Measurements from ENCODE around the gene LDAH.

LDAH gene

DNA sequence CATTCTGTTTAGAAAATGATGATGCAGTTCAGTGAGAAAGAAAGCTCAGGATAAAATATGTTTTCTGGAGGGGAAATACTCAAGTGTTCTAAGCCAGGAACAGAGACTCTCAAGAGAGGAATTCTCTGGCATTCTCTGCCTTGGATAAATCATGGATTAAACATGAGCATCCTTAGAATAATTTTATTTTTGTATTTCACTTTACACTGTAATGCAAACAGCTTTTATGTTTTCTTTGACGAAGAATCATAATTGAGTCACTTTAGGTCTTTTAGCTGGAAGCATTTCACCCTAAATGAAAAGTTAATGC lies 144.9 kb downstream of the LDAH start:
- DNase-seq = no peak

DNA sequence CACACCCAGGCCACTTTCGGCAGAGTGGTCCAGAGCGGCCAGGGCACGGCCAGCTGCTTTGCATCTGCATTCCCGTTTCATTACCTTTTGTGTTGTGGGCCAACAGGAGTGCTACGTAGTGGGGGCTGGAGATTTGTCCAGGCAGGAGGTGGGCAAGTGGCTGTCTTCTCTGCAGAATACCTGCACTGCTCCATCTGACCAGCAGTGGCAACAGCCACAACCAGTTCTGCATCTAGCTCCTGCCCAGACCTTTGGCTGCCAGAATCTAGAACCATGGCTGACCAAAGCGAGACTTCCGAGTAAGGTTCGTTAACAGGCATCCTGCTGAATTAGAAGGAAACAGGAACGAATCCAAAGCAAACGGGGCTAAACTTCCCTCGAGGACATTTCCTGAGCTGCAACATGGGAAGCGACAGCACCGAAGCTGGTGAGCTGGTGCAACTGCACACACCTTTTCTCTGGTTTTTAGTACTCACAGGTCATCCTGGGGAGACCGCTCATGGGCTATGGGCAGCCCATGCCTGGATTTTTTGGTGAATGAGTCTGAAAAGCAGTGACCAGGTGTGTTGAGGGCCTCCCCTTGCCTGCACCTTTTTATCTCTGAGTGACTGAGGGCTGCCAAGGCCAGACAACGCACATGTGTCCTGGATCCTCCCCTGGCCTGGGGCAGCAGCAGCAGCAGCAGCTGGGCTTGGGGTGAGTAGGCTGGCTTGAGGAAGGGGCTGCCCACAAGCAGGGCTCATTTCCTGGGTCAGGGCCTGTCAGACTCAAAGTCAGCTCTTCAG lies 145.4 kb downstream of the LDAH start:
- no peak for DNase-seq

DNA sequence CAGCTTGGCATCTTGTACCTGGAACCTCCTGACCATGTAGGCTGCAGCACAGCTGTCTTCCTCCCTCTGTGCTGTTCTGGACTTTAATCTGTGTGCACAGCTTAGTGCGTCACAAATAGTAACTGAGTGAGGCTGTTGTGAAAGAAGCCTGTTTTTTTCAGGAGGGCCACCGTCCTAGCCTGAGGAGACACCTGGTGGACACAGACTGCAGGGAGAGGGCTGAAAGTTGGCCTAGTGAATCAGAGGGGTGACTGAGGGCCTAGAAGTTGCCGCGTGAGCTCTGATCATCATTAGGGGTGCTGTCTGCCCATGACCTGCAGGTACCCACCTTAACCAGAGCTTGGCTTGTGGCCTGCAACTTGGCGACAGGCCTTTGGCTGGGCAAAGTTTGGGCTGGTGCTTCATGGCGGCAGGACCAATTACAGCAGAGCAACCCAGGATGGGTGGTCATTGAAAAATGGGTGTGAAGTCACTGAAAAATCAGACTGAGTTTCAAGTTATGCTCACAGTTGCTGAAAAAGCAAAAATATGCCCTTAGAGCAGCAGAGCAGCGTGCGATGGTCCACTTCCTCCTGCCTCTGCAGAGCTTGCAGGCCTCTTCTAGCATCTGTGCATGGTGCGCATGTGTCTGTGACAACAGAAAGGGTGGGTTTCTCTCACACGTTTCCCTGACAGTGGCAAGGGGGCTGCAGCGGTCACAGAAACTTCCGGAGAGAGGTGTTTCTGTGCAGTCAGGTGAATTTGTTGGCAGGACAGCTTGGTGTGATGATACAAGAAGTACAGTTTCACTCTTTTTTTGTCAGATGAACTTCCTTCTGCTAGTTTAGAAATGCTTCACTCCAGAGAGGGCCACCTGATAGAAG lies 146.3 kb downstream of the LDAH start:
- DNase-seq = no peak

DNA sequence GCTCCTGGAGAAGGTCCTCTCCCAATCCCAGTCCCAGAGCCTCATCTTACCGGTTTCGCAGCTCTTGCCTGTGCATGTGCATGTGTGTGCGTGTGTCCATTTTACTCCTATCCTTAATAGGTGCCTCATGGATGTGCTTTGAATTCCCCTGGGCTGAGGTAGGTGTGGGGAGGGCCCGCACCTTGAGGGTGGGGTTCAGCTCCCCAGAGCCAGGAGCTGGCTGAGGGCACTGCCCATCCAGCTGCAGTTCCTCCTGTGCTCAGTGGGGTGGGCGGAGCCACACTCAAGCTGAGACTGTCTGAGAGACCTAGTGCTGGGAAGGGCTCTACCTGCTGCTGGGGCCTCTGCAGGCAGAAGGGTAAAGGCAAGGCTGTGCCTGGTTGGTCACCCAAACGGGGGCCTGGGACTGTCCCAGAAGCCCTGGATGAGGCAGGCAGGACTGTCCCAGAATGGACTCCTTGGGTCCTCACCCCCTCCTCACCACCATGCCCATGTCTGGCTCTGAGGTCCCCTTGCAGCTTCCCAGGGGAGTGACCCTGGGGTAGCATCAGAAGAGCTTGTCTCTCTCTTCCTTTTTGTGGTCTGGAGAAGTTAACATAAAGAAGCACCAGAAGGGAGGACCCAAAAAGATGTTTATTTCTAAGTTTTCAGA lies 147.1 kb downstream of the LDAH start:
- DNase-seq = no peak

DNA sequence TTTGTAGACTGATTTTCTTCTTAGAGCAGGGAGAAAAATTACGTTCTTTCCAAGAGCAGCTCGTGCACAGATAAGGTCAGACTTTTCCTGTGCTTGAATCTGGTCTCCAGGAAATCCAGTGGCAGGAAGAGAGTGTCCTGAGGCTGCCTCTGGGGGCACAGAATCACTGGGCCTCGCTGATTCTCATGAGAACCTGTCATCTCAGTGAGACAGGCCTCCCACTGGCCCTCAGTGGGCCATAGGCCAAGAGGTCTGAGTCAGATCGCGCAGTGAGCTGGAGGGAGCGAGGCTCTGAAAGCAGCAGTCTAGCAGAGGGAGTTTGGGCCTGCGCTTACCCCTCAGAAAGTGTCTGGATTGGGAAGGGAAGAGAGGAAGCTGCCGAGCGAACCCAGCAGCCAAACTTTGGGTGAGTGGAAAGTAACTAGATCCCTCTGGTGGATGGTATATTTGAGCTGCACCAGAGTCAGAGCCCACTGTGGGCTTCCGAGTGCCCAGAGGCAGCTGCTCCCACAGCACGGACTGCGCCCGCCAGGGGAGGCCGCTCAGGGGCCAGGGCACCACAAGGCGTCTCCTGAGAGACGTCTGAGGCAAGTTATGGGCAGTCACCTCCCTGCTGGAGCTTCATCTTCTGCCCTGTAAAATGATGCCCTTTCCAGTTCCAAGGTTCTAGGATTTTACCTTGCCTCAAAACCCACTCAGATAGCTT lies 147.8 kb downstream of the LDAH start:
- peak; percentile 57 for DNase-seq

DNA sequence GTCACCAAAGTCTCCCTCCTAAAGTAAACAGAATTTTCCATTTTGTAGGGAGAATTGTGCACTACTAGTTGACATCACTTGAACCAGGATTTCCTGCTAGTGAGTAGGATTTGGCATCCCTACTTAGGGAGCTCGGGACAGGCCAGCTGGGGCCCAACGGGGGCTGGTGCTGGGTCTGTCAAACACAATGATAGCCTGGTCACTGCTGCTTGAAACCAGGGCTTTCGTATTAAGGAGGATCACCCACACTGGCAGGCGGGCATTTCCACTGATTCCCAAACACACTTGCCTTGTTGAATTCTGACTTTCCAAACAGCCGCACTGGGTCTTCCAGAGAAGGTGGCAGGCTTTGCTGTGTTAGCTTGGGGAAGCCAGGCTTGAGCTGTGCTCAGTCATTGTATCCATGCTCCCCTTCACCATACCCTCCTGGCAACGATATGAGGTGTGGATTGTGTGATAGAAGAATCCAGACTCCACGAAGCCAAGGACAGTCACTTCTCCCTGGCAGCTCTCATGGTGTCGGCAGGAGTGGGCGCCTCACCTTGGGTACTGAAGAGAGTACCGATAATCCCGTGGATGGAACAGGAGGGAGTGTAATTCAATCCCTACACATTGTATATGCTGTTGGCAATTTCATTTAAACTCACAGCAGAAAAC lies 148.5 kb downstream of the LDAH start:
- no peak for DNase-seq

DNA sequence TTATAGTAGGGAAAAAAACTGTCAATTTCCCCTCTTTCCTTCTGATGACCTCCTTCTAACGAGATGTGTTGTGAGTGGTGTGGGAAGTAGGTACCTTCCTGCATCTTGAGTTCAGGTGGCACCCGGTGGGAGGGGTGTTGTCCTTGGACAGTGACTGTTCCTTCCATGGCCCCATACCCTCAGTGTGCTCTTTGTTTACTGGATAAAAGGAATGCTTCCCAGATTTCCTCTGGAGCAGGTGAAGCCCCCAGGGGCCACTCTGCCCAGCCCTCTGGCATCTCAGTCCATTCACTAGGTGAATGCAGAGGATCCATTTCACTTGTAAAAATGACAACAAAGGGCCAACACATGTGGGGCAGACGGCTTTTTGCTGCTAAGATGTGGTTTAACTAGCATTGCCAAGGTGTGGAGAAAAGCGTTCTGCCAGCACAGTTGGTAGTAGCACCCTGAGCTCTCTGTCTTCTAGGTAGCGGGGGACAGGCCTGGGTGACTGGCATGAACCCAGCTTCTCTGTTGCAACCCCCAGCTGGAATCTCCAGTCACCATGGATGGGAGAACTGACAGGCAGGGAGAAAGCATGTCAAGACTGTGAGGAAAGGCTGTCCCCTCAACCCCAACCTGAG lies 149.1 kb downstream of the LDAH start:
- no peak for DNase-seq

DNA sequence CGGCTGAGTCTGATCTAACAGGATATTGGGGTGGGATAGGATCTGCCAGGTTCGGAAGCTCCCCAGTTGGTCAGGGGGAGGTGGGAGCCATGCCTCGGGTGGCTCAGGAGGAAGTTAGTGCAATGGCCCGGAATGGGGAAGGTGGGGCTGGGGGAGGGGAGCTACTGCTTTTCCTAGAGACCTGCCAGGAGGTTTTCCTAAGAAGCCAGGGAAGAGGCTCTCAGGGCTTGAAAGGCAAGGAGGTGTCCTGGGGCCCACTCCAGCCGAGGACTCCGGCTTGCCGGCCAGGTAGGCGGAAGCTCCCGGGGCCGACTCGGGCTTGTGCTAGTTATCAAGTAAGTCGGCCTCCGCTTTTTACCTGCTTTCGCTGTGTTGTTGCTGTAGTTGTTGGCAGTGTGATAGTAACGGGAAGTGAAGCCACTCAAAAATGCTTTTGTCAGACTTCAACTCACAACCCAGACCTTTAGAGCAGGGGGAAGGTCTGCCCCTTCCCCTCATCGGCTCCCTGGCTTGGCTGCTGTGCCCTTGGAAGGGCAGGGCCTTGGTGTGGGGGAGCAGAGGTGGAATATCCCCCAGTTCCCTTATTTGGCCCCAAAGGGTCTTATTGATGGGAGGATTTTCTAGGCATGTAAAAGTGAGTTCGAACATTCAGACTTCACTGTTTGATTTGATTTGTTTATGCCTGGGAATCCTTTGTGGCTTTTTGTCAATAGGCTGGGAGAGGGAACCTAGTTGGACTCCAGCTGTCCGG lies 150.5 kb downstream of the LDAH start:
- no peak for DNase-seq

DNA sequence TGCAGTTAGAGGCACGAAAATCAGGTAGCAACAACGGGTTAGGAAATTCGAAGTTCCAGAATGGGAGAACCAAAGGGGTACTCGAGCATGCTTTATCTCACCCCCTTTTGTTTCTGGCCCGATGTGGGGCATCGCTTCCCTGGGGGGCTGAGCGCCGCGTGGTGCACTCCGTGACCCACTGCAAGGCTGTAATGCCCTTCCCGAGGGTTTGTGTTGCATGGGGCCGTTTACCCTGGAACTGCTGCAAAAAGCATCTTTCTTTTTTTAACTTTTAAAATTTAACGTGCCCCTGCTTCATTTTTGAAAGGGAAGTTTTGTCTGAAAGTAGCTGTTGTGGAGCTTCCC lies 151.2 kb downstream of the LDAH start:
- no peak for DNase-seq

DNA sequence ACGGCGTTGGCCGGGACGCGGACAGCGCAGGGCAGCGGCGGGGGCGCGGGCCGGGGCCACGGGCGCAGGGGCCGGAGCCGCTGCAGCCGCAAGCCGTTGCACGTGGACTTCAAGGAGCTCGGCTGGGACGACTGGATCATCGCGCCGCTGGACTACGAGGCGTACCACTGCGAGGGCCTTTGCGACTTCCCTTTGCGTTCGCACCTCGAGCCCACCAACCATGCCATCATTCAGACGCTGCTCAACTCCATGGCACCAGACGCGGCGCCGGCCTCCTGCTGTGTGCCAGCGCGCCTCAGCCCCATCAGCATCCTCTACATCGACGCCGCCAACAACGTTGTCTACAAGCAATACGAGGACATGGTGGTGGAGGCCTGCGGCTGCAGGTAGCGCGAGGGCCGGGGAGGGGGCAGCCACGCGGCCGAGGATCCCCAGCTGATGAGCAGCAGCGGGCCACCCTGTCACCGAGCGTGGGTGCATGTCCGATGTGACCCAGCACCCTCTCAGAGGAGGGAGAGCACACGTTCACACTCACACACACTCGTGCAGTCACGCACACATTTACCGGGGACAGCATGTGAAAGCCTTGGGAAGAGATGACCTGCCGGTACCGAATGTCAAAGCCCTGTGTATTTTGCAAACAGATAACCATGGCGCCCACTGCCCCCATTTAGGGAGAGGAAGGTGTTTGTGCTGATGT lies 151.7 kb downstream of the LDAH start:
- no peak for DNase-seq

DNA sequence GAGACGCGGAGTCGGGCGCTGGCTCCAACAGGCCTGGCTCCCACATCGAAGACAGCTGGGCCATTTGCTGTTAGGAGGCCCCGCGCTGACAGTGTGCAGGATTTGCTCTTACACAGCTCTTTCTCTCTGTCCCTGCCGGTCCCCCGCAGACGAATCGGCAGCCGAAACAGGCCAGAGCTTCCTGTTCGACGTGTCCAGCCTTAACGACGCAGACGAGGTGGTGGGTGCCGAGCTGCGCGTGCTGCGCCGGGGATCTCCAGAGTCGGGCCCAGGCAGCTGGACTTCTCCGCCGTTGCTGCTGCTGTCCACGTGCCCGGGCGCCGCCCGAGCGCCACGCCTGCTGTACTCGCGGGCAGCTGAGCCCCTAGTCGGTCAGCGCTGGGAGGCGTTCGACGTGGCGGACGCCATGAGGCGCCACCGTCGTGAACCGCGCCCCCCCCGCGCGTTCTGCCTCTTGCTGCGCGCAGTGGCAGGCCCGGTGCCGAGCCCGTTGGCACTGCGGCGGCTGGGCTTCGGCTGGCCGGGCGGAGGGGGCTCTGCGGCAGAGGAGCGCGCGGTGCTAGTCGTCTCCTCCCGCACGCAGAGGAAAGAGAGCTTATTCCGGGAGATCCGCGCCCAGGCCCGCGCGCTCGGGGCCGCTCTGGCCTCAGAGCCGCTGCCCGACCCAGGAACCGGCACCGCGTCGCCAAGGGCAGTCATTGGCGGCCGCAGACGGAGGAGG lies 152.4 kb downstream of the LDAH start:
- DNase-seq = peak; percentile 54

DNA sequence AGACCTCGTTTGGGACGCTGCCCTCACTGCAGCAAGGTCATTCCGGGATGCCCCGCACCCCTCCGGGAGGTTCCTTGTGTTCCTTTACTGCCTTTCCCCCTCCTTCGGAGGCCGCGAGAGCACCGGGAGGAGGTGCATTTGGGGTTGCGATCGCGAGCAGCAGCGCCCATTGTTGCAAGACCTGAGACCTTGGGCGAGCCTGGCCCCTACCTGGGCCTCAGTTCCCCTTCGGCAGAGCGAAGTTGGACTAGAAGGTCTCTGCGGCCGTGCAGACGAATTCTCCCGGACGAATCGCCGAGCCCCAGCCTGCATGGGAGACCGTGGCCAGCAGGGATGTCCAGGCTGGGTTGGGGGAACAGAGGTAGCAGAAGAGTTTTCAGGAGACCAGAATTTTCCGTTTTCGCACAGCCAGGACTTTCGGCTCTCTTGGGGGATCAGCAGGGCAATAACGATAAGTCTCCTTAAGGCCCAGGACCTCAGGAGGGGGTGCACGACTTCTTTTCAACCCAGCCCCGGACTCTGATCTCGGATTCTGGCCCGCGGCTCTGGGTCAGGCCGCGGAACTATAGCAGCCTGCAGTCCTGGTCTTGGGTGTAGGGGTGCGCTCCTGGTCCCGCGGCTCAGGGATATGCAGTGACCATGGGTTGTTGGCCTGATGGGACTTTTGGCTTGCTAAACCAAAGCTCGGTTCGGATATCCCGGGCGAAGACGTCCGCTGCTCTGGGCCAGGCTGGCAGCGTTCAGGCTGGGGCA lies 153.2 kb downstream of the LDAH start:
- no peak for DNase-seq

DNA sequence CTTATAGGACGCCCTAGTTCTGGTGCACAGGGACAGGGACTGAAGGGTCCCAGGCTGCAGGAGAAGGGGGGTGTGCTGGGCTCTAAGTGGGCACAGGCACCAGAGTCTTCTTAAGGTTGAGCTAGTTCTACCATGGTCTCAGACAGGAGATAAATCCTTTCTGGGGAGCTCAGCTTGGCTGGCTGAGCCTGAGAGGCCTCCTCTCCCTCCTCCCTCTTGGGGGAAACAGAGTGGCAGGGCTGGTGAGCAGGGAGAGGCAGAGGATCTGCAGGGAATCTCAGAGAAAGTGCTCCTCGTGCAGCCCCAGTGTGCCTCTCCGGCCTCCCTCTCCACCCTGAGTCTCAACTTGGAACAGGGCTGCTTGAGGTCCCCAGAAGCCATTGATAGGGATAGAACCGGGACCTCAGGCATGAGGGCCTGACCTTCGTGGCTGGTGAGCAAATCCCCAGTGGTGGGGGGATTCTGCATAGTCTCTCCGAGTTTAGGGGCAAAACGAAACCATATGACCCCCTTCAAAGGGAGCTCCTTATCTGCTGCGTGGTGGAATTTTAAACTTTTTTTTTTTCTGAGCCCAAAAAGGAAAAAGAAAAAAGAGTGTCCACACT lies 153.9 kb downstream of the LDAH start:
- DNase-seq = no peak

DNA sequence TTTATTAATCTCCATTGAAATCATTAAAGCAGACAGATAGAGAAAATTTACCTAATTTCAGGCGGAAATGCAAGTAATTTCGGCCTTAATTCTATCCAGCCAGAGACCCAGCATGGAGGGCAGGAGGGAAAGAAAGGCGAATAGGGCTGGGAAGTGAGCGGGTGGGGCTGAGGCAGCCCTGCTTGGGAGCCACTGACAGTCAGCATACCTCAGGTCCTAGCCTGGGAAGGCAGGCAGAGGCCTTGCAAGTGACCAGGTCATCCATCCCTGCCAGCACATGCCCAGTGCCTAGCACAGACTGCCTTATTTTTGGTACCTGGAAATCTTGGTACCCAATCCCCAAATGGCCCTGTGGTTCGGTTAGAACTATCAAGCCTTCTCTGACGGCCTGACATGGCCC lies 154.4 kb downstream of the LDAH start:
- no peak for DNase-seq

DNA sequence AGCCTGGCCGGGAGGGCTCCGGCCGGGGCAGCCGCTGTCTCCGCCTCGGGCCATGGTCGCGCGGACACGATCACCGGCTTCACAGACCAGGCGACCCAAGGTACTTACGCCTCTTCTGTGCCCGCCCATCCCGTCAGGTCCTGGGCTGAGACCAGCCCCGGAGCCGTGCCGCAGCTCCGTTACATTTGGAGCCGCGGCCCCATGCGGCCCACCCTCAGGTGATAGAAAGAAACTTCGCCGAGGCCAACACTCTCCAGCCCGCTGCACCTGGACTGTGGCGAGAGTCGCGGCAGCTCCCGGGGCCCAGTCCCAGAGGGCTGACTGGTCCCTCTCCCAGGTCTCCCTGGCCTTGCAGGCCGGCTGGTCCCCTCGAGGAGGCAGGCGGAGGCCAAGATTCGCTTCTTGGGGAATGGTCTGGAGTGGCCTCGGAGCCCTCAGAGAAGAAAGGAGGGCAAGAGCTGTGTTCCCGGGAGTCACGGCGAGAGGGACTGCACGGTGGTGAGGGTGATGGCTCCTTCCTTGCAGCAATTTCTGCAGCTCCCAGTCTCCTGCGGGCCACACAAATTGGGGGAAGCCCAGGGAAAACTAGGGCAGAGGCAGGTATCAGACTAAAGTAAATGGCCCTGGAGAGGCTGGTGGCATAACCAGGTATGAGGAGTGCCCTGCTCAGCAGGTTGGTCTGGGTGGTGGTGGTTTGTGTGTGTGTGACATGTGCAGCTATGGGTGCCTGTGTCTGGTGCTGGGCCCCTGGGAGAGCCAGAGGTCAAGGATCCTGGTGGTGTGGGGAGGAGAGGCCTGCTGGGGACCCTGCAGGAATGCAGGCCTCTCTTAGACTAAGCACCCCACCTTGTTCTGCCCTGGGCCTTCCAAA lies 155.1 kb downstream of the LDAH start:
- DNase-seq = peak; percentile 12

DNA sequence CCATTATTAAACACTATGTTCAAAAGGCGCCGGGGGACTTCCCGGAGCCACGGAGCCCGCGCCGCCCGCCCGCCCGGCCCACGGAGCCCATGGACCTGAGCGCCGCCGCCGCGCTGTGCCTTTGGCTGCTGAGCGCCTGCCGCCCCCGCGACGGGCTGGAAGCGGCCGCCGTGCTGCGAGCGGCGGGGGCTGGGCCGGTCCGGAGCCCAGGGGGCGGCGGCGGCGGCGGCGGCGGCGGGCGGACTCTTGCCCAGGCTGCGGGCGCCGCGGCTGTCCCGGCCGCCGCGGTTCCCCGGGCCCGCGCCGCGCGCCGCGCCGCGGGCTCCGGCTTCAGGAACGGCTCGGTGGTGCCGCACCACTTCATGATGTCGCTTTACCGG lies 155.8 kb downstream of the LDAH start:
- DNase-seq = no peak

DNA sequence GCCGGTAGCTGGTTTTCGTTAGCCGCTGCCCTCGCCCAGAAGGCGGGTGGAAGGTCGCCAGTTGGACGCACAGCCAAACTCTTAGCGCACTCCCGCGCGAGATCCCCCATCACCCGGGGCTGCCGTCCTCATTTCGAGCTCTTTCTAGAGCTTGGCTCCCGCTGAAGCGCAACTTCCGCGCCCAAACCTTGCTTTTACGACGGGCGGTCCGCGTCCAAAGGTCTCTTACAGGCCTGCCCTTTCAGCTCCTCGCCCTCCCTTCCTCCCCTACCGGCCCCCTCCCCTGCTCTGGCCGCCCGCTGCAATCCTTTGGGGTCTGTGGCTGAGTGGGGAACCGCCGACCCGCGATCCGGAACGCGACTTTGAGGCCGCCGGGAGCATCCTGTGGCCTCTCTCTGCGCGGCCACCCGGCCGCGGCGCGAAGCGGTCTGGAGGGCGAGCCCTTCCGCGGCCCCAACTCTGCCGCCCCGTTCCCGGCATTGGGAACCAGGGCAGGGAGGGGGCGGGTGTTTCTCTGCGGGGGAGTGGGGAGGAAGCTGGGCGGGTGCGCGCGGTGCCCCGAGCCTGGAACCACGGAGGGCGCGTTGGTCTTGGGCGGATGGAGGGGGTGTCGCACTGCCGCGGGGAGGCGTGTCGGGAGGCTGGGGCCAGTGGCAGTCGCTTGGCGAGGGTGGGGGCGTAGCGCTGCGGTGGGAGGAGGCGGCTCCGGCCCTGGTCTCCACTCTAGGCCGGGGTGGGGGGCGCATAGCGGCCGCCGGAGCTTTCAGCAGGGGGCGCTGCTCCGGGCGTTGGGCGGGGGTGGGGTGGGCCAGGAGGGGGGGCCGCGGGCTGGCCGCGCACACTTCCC lies 156.4 kb downstream of the LDAH start, which contains the start of gene GDF7:
TSS of gene GDF7 (plus strand) at position 841 of the 847 bp plus-strand sequence. CDS start 96 bp downstream, outside the sequence.
- peak; percentile 59 for DNase-seq
